ENCODE measurements around the gene ANKIB1. TPM values are rescaled to one million over a fixed set of nuclear protein-coding genes. Genes with fewer than 3 reads are reported as not detected.
A peak's percentile ranks its signal among the peaks of the same experiment; 100 is the strongest.

The ANKIB1 gene
- total and polyA plus RNA-seq, 9 of the 15 experiments (the other 6 are each of a cell fraction or from before 2014, with no cell fraction given): 5.9 to 25.2 (median 16.1) TPM

DNA sequence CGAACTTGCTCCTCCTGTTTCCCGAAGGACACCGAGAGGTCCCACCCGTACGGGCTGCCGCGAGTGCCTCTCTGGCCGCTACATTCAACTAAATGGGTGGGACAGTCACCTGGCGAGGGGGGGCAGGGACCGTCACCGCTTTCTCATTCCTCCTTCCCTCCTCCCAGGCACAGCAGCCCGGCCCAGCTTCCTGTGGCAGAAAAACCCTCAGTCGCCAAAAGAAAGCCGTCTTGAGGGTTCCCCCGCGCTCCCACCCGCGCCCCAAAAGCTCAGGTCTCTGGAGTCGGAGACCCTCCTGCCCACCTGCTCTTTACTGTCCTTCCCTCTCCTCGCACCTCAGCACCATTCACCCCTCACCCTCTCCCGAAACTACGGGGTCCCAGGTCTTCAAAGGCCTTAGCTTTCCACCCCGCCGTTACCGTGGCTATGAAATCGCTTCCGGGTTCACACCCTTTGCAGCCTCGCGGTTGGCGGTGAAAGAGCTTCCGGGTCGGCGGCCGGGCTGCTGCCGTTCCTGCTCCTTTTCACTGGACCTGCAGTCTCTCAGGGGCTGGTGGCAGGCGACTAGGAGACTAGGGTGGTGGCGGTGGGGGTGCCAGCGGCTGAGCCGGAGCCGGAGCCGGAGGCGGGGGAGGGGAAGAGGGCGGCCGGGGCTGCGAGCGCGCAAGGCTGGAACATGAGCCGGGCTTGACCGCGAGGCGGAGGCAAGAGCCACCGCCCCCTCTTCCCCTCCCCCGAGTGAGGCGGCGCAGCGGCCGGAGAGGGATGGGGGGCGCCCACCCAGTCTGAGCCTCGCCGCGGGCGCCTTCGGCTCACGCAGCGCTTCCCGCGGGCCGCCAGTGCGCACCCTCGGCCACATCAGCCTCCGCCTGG is at the start of gene ANKIB1, which contains the start of gene KRIT1 (continued):
- TF ChIP-seq SUPT5H (IDR thresholded peaks at IDR 0.05): peak; percentile 97
- 0 out of 2 replicates have a peak, but pooled peaks have one; percentile 26 for TF ChIP-seq ETV5 (CRISPR knock-in tag; IDR thresholded peaks at IDR 0.05; ENCODE audit: low read depth)
- no peak for TF ChIP-seq MCM7 (IDR thresholded peaks at IDR 0.05)
- no peak for TF ChIP-seq ZBTB8A (IDR thresholded peaks at IDR 0.05; ENCODE audit: partially characterized antibody)
- peak; percentile 67; the same call in 1 of the 2 replicates for TF ChIP-seq POLR2AphosphoS2 (IDR thresholded peaks at IDR 0.05; ENCODE audit: low read length)
- TF ChIP-seq, protein P1, sequence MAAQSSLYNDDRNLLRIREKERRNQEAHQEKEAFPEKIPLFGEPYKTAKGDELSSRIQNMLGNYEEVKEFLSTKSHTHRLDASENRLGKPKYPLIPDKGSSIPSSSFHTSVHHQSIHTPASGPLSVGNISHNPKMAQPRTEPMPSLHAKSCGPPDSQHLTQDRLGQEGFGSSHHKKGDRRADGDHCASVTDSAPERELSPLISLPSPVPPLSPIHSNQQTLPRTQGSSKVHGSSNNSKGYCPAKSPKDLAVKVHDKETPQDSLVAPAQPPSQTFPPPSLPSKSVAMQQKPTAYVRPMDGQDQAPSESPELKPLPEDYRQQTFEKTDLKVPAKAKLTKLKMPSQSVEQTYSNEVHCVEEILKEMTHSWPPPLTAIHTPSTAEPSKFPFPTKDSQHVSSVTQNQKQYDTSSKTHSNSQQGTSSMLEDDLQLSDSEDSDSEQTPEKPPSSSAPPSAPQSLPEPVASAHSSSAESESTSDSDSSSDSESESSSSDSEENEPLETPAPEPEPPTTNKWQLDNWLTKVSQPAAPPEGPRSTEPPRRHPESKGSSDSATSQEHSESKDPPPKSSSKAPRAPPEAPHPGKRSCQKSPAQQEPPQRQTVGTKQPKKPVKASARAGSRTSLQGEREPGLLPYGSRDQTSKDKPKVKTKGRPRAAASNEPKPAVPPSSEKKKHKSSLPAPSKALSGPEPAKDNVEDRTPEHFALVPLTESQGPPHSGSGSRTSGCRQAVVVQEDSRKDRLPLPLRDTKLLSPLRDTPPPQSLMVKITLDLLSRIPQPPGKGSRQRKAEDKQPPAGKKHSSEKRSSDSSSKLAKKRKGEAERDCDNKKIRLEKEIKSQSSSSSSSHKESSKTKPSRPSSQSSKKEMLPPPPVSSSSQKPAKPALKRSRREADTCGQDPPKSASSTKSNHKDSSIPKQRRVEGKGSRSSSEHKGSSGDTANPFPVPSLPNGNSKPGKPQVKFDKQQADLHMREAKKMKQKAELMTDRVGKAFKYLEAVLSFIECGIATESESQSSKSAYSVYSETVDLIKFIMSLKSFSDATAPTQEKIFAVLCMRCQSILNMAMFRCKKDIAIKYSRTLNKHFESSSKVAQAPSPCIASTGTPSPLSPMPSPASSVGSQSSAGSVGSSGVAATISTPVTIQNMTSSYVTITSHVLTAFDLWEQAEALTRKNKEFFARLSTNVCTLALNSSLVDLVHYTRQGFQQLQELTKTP (IDR thresholded peaks at IDR 0.05; ENCODE audit: low read depth in 1 of 2, partially characterized antibody in 2 of 2): peak in 1 of 2 experiments; percentile 88
- TF ChIP-seq RBM39 (optimal IDR thresholded peaks at IDR 0.05; ENCODE audit: low read depth, low read length): peak; percentile 14
- TF ChIP-seq ESRRA (IDR thresholded peaks at IDR 0.05; ENCODE audit: borderline replicate concordance, low read depth): 0 out of 2 replicates have a peak, but pooled peaks have one; percentile 67
- peak; percentile 47 for TF ChIP-seq BRD9 (IDR thresholded peaks at IDR 0.05; ENCODE audit: low read depth, partially characterized antibody)
- no peak for TF ChIP-seq CHCHD3 (CRISPR knock-in tag; IDR thresholded peaks at IDR 0.05)
- TF ChIP-seq CBFA2T2 (conservative IDR thresholded peaks at IDR 0.05): no peak
- no peak for TF ChIP-seq NCOA2 (IDR thresholded peaks at IDR 0.05; ENCODE audit: partially characterized antibody in 2 of 2)
- 0 out of 2 replicates have a peak, but pooled peaks have one; percentile 5 for TF ChIP-seq ZNF445 (CRISPR knock-in tag; IDR thresholded peaks at IDR 0.05; ENCODE audit: low read depth)
- TF ChIP-seq, protein P2, sequence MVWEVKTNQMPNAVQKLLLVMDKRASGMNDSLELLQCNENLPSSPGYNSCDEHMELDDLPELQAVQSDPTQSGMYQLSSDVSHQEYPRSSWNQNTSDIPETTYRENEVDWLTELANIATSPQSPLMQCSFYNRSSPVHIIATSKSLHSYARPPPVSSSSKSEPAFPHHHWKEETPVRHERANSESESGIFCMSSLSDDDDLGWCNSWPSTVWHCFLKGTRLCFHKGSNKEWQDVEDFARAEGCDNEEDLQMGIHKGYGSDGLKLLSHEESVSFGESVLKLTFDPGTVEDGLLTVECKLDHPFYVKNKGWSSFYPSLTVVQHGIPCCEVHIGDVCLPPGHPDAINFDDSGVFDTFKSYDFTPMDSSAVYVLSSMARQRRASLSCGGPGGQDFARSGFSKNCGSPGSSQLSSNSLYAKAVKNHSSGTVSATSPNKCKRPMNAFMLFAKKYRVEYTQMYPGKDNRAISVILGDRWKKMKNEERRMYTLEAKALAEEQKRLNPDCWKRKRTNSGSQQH (CRISPR knock-in tag; IDR thresholded peaks at IDR 0.05): peak; percentile 86
- no peak for TF ChIP-seq BRCA1 (IDR thresholded peaks at IDR 0.05)
- TF ChIP-seq BRCA1 (CRISPR knock-in tag; IDR thresholded peaks at IDR 0.05): no peak
- peak; percentile 55 for TF ChIP-seq CHD4 (IDR thresholded peaks at IDR 0.05; ENCODE audit: insufficient read depth, insufficient replicate concordance, low read depth, low read length, poor library complexity, severe bottlenecking)
- peak; percentile 75 for TF ChIP-seq SMAD1 (IDR thresholded peaks at IDR 0.05; ENCODE audit: low read depth, low read length, partially characterized antibody)
- TF ChIP-seq SMARCC2 (IDR thresholded peaks at IDR 0.05; ENCODE audit: low read depth): no peak

Measured in K562 (cell line).